ENCODE measurements around the gene PARP9. TPM values are rescaled to one million over a fixed set of nuclear protein-coding genes. Genes with fewer than 3 reads are reported as not detected.

The PARP9 gene
- total and polyA plus RNA-seq, 2 of the 13 experiments (the other 11 are each of a cell fraction or from before 2014, with no cell fraction given) = 6.5 to 10.6 TPM

- TF ChIP-seq, protein P1, sequence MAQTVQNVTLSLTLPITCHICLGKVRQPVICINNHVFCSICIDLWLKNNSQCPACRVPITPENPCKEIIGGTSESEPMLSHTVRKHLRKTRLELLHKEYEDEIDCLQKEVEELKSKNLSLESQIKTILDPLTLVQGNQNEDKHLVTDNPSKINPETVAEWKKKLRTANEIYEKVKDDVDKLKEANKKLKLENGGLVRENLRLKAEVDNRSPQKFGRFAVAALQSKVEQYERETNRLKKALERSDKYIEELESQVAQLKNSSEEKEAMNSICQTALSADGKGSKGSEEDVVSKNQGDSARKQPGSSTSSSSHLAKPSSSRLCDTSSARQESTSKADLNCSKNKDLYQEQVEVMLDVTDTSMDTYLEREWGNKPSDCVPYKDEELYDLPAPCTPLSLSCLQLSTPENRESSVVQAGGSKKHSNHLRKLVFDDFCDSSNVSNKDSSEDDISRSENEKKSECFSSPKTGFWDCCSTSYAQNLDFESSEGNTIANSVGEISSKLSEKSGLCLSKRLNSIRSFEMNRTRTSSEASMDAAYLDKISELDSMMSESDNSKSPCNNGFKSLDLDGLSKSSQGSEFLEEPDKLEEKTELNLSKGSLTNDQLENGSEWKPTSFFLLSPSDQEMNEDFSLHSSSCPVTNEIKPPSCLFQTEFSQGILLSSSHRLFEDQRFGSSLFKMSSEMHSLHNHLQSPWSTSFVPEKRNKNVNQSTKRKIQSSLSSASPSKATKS (CRISPR knock-in tag; IDR thresholded peaks at IDR 0.05) = no peak
These were observed 42.2 kb upstream of the PARP9 start (continued) for GRCh38 chr3:122606330-122606729.

DNA sequence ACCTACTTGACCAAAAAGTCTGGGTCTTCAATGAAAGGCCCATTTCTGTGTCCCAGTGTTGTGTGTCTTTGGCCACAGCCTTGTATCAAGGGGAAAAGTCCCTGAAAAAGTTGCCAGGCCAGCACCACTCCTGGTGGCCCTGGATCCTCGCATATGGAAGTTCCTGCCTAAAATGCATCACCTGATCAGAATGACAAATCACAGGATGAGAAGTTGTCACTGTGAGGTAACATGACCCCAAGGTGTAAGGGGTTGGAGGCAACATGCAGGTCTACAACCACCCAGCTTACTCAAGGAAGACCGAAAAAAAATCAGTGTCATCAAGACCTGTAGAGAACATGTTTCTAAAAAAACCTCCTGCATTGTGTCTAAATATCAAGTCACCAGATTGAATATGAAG is 39.0 kb upstream of the PARP9 start:
- no peak for TF ChIP-seq ZNF644 (CRISPR knock-in tag; IDR thresholded peaks at IDR 0.05; ENCODE audit: low read depth)
- TF ChIP-seq ZNF605 (CRISPR knock-in tag; IDR thresholded peaks at IDR 0.05) = no peak
- no peak for TF ChIP-seq BRCA1 (CRISPR knock-in tag; IDR thresholded peaks at IDR 0.05)
- TF ChIP-seq NR2F1 (CRISPR knock-in tag; IDR thresholded peaks at IDR 0.05) = no peak
- no peak for TF ChIP-seq ZNF709 (CRISPR knock-in tag; IDR thresholded peaks at IDR 0.05)
- no peak for TF ChIP-seq ZNF567 (CRISPR knock-in tag; IDR thresholded peaks at IDR 0.05; ENCODE audit: borderline replicate concordance)
- no peak for TF ChIP-seq TFE3 (CRISPR knock-in tag; IDR thresholded peaks at IDR 0.05)
- TF ChIP-seq TBX2 (CRISPR knock-in tag; IDR thresholded peaks at IDR 0.05; ENCODE audit: borderline replicate concordance) = no peak
- CTCF ChIA-PET (ENCODE audit: low intra/inter-chr PET ratio, low total read pairs) = no interaction called here

More for the DNA sequence above, 39.0 kb upstream of the PARP9 start:
- intact Hi-C loops (cut with micrococcal nuclease; ENCODE audit: unreplicated experiment) (no loop called here), in situ Hi-C loops (cut with HindIII; ENCODE audit: extremely low pct_ligation_motif_present, low pct_unique_long_range_greater_than_20kb) (no loop called here)
- Histone ChIP-seq H4K20me1 (ENCODE audit: insufficient read depth, low read length) (no peaks in the 10 kb centered on the region), H3K27ac (ENCODE audit: extremely low read length, insufficient read depth, low read length) (no peak overlapping the region), H3K36me3 (replicated peaks in 1 of 2; ENCODE audit: control insufficient read depth in 1 of 2, insufficient read depth in 2 of 2, low read length in 2 of 2) (no peaks in the 10 kb centered on the region), H2AFZ (ENCODE audit: low read length) (no peak overlapping the region), H3K4me1 (ENCODE audit: insufficient read depth, low read length) (no peaks in the 10 kb centered on the region), H3K4me2 (ENCODE audit: low read depth, low read length) (no peak overlapping the region), H3K27me3 (ENCODE audit: control insufficient read depth in 1 of 2, insufficient read depth in 2 of 2, low read length in 2 of 2) (no peaks in the 10 kb centered on the region), H3K9me3 (ENCODE audit: low read length) (no peaks in the 10 kb centered on the region), H3K4me3 (replicated peaks in 1 of 3; ENCODE audit: insufficient read depth in 1 of 3, low read depth in 2 of 3, low read length in 3 of 3) (no peak overlapping the region), H3K79me2 (ENCODE audit: insufficient read depth, low read length) (no peaks in the 10 kb centered on the region), H3K9ac (ENCODE audit: insufficient read depth, low read depth, low read length) (no peak overlapping the region)
- WGBS (ENCODE audit: low lambda C conversion rate) = 63% methylated on average over 2 of the region's 2 CpGs
- FAIRE-seq = no peak
- ATAC-seq = no peak
- POLR2A ChIA-PET = no interaction called here
- BruUV-seq (replicated peaks) = no TSS peak
- DNase-seq (ENCODE audit: low spot score) = no peak
